Neutrophil (primary cell): ENCODE data around the gene VDR.

Source experiments
- H3K27ac ChIP-seq: fragments of 200-600 bp; sonication (generic); 2 replicates; pipeline ENCODE4 v1.5.1; 2016; ENCODE audit warnings: mild to moderate bottlenecking, moderate library complexity
- H3K27me3 ChIP-seq: fragments of 200-600 bp; sonication (generic); 2 replicates; pipeline ENCODE4 v1.6.0; 2016; ENCODE audit warnings: mild to moderate bottlenecking
- H3K36me3 ChIP-seq: fragments of 200-600 bp; sonication (generic); 2 replicates; pipeline ENCODE4 v1.5.1; 2017
- H3K4me1 ChIP-seq, 2 experiments: fragments of 200-600 bp in 1 of 2; sonication (generic) in 1 of 2; 1 replicate in 1 of 2; 2 replicates in 1 of 2; pipeline versions ENCODE4 v1.5.1 to v1.6.1; 2013 to 2016; ENCODE audit warnings: low read depth in 1 of 2, low read length in 1 of 2, mild to moderate bottlenecking in 1 of 2, moderate library complexity in 1 of 2; ENCODE audit not compliant: control insufficient read depth in 1 of 2, insufficient read depth in 1 of 2
- H3K4me3 ChIP-seq, 2 experiments: fragments of 200-600 bp in 1 of 2; sonication (generic) in 1 of 2; 1 replicate in 1 of 2; 2 replicates in 1 of 2; pipeline ENCODE4 v1.5.1; 2013 to 2016; ENCODE audit warnings: low read depth in 1 of 2, low read length in 1 of 2, mild to moderate bottlenecking in 1 of 2, moderate library complexity in 1 of 2
- H3K9me3 ChIP-seq: fragments of 200-600 bp; sonication (generic); 2 replicates; pipeline ENCODE4 v1.5.1; 2016
- TF ChIP-seq, protein P1 (sequence below): fragments of 200-600 bp; sonication (generic); IDR thresholded peaks from 2 replicates; pipeline ENCODE4 v1.5.1; 2016; ENCODE audit warnings: antibody characterized with exemption

The VDR gene

GRCh38 chr12:47946413-47947323 is 41.9 kb upstream of the VDR start:
- Histone ChIP-seq H3K36me3 (no peaks in the 10 kb centered on the region), H3K4me3 (peak overlapping the region; percentile 17 to 34), H3K9me3 (no peaks in the 10 kb centered on the region), H3K4me1 (peaks cover 16 to 20% of the 10 kb centered on the region in 2 experiments), H3K27me3 (peaks cover 24% of the 10 kb centered on the region), H3K27ac (peak overlapping the region; percentile 77)
- TF ChIP-seq, protein P1, sequence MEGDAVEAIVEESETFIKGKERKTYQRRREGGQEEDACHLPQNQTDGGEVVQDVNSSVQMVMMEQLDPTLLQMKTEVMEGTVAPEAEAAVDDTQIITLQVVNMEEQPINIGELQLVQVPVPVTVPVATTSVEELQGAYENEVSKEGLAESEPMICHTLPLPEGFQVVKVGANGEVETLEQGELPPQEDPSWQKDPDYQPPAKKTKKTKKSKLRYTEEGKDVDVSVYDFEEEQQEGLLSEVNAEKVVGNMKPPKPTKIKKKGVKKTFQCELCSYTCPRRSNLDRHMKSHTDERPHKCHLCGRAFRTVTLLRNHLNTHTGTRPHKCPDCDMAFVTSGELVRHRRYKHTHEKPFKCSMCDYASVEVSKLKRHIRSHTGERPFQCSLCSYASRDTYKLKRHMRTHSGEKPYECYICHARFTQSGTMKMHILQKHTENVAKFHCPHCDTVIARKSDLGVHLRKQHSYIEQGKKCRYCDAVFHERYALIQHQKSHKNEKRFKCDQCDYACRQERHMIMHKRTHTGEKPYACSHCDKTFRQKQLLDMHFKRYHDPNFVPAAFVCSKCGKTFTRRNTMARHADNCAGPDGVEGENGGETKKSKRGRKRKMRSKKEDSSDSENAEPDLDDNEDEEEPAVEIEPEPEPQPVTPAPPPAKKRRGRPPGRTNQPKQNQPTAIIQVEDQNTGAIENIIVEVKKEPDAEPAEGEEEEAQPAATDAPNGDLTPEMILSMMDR: no peak

DNA sequence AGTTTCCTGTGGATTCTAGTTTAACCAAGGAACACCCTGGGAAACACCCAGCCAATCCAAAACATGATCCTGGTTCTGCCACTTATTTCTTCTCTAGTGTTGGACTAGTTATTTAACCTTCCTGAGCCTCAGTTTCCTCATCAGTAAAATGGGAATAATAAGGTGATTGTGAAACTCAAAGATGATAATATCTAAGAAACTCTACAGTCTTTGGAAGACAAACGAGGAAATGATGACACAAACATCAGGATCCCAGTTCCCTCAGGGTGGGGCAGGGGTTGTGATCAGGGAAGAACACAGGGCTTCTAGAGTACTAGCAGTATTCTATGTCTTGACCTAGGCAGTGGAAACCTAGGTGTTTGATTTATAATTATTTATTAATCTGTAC is 40.5 kb upstream of the VDR start:
- Histone ChIP-seq H3K9me3 (no peaks in the 10 kb centered on the region), H3K36me3 (no peaks in the 10 kb centered on the region), H3K27me3 (peaks cover 23% of the 10 kb centered on the region), H3K4me3 (no peak overlapping the region), H3K27ac (no peak overlapping the region), H3K4me1 (peaks cover 16 to 20% of the 10 kb centered on the region in 2 experiments)
- TF ChIP-seq, protein P1: no peak

- H3K9me3 ChIP-seq: no peaks in the 10 kb centered on the region
- H3K27ac ChIP-seq: no peak overlapping the region
- H3K4me1 ChIP-seq: peaks cover 16 to 20% of the 10 kb centered on the region in 2 experiments
- H3K27me3 ChIP-seq: peaks cover 23% of the 10 kb centered on the region
- TF ChIP-seq, protein P1: no peak
- H3K36me3 ChIP-seq: no peaks in the 10 kb centered on the region
- H3K4me3 ChIP-seq: no peak overlapping the region
Measured at GRCh38 chr12:47944685-47945340, 40.0 kb upstream of the VDR start.

DNA sequence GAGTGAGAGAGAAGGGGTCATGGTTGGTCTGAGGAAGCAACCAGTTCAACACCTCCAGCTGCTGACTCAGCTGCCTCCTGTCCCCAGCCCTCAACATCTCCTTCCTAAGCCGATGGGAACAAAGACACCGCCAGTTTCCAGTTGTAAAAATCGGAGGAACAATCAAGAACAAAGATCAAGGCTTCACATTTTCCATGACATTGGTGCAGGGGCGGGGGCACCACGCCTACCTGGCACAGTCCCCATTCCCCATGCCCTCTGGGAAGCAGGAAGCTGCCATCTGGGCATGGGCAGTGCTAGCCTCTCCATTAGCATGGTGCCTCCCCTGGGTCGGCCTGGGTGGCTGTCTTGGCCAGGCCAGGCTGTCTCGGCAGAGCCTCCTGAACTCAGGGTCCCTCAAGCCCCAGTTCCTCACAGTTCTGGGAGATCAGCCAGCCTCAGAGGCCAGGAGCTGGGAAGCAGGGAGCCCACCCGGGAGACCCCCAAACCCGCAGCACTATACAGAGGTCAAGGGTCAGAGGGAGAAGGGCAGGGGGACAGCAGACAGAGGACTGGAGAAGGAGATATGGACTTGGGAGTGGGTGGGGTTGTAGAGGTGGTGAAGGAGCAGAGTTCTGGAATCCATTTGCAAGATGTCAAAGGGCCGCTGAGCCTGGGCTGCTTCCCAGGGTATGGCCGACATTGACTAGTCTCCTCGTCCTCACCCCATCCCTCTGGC is 39.0 kb upstream of the VDR start:
- Histone ChIP-seq H3K27ac (no peak overlapping the region), H3K4me3 (no peak overlapping the region), H3K4me1 (peaks cover 16 to 20% of the 10 kb centered on the region in 2 experiments), H3K36me3 (no peaks in the 10 kb centered on the region), H3K9me3 (no peaks in the 10 kb centered on the region), H3K27me3 (peaks cover 23% of the 10 kb centered on the region)
- TF ChIP-seq, protein P1: no peak

DNA sequence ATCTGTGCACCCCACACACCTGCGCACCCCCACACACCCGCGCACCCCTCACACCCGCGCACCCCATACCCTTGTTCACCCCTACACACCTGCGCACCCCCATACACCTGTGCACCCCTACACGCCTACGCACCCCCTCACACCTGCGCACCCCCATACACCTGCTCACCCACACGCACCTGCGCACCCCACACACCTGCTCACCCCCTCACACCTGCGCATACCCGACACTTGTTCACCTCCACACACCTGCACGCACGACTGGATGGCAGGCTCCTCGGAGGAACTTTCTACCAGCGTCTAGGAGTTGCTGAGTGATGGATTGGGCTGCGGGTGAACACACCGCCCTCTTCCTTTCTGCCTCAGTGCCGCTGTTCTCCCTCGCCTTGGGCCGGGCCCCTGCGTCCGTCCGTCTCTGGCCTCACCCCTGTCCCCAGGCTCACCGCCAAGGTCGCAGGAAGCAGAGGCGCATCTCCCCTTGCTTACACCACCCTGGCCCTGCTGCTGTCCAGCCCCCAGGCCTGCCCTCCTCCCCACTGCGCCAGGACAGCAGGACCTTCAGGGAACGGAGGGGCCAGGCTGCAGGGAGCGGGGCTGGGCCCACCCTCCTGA is 37.9 kb upstream of the VDR start:
- Histone ChIP-seq H3K4me1 (peaks cover 16 to 20% of the 10 kb centered on the region in 2 experiments), H3K9me3 (no peaks in the 10 kb centered on the region), H3K27me3 (peaks cover 23% of the 10 kb centered on the region), H3K4me3 (no peak overlapping the region), H3K36me3 (no peaks in the 10 kb centered on the region), H3K27ac (no peak overlapping the region)
- TF ChIP-seq, protein P1: no peak
